IMR-90 (cell line): ENCODE measurements around the gene ZDHHC6. TPM values are rescaled to one million over a fixed set of nuclear protein-coding genes. Genes with fewer than 3 reads are reported as not detected.

ENCODE experiments used
- ATAC-seq: fragments of 200-7000 bp; cut with Tn5 transposase; 2 replicates; pipeline ENCODE4 v1.9.1; 2020; ENCODE audit warnings: low read depth, mild to moderate bottlenecking, moderate library complexity
- BruUV-seq: library from RNA; stranded (reverse); fragments of 400-500 nt; replicated peaks from 2 replicates; lab custom pipeline; 2021; lab: Mats Ljungman, UMichigan
- CTCF ChIA-PET: fragments of 300-600 bp; formaldehyde crosslinking; extraction: SDS; loops from one replicate; lab custom pipeline; 2021; ENCODE audit warnings: antibody characterized with exemption; lab: Yijun Ruan, JAX
- POLR2A ChIA-PET: fragments of 300-600 bp; sonication (Branson Sonifier 250); formaldehyde crosslinking; loops from one replicate; lab custom pipeline; 2022; ENCODE audit warnings: antibody characterized with exemption; ENCODE audit not compliant: unreplicated experiment; lab: Charles Lee
- DNase-seq: peaks from one replicate; pipeline ENCODE4 v3.0.0; 2013
- H2AFZ ChIP-seq: replicated peaks from 2 replicates; pipeline ENCODE3; 2013; ENCODE audit warnings: low read length, mild to moderate bottlenecking; ENCODE audit not compliant: poor library complexity
- H2AK5ac ChIP-seq: 2 replicates; pipeline ENCODE4 v1.6.1; 2013; ENCODE audit warnings: low read depth, low read length, inconsistent platforms
- H2AK9ac ChIP-seq: replicated peaks from 2 replicates; pipeline ENCODE3; 2013; ENCODE audit warnings: mild to moderate bottlenecking, low read depth, low read length, moderate library complexity; ENCODE audit not compliant: poor library complexity
- H2BK120ac ChIP-seq: 2 replicates; pipeline ENCODE4 v1.6.1; 2013; ENCODE audit warnings: low read depth, low read length, inconsistent platforms
- H2BK15ac ChIP-seq: 3 replicates; pipeline ENCODE4 v1.6.1; 2013; ENCODE audit warnings: low read depth, low read length, inconsistent platforms
- H2BK20ac ChIP-seq: 2 replicates; pipeline ENCODE4 v1.6.1; 2013; ENCODE audit warnings: low read depth, mild to moderate bottlenecking, inconsistent platforms, low read length, moderate library complexity
- H2BK5ac ChIP-seq: 2 replicates; pipeline ENCODE4 v1.6.1; 2013; ENCODE audit warnings: mild to moderate bottlenecking, low read depth, low read length, inconsistent platforms; ENCODE audit not compliant: poor library complexity, severe bottlenecking
- H3K14ac ChIP-seq: replicated peaks from 2 replicates; pipeline ENCODE4 v1.6.1; 2013; ENCODE audit warnings: low read depth, low read length, inconsistent platforms
- H3K18ac ChIP-seq: 2 replicates; pipeline ENCODE4 v1.6.1; 2013; ENCODE audit warnings: low read depth, low read length, control low read depth
- H3K23ac ChIP-seq: 2 replicates; pipeline ENCODE4 v1.6.1; 2013; ENCODE audit warnings: low read depth, low read length, inconsistent platforms
- H3K27ac ChIP-seq: 2 replicates; pipeline ENCODE4 v1.5.1; 2013; ENCODE audit warnings: mild to moderate bottlenecking, control low read depth, low read length; ENCODE audit not compliant: insufficient read depth
- H3K27me3 ChIP-seq: 2 replicates; pipeline ENCODE4 v1.6.1; 2013; ENCODE audit warnings: low read length; ENCODE audit not compliant: control insufficient read depth, insufficient read depth
- H3K36me3 ChIP-seq: 2 replicates; pipeline ENCODE4 v1.6.1; 2013; ENCODE audit warnings: low read length, mixed read lengths; ENCODE audit not compliant: control insufficient read depth, insufficient read depth
- H3K4ac ChIP-seq: 2 replicates; pipeline ENCODE4 v1.6.1; 2013; ENCODE audit warnings: low read depth, low read length, inconsistent platforms
- H3K4me1 ChIP-seq: 2 replicates; pipeline ENCODE4 v1.6.1; 2013; ENCODE audit warnings: low read length, mixed read lengths; ENCODE audit not compliant: control insufficient read depth, insufficient read depth
- H3K4me2 ChIP-seq: 2 replicates; pipeline ENCODE4 v1.6.1; 2013; ENCODE audit warnings: low read depth, mild to moderate bottlenecking, control low read depth, low read length, moderate library complexity
- H3K4me3 ChIP-seq: 2 replicates; pipeline ENCODE4 v1.5.1; 2013; ENCODE audit warnings: low read depth, mild to moderate bottlenecking, control low read depth, low read length, moderate library complexity; ENCODE audit not compliant: insufficient read depth
- H3K56ac ChIP-seq: 2 replicates; pipeline ENCODE4 v1.6.1; 2013; ENCODE audit warnings: low read length, inconsistent platforms; ENCODE audit not compliant: insufficient read depth; ENCODE audit errors: extremely low read depth
- H3K79me1 ChIP-seq, 2 experiments: 2 replicates each; pipeline ENCODE4 v1.6.1; 2013; ENCODE audit warnings: low read length in 2 of 2, inconsistent platforms in 1 of 2, low read depth in 1 of 2
- H3K9ac ChIP-seq: 2 replicates; pipeline ENCODE4 v1.6.1; 2013; ENCODE audit warnings: low read depth, low read length, control low read depth
- H3K9me1 ChIP-seq: 2 replicates; pipeline ENCODE4 v1.6.1; 2013; ENCODE audit warnings: low read length, inconsistent platforms; ENCODE audit not compliant: insufficient read depth
- H3K9me3 ChIP-seq: 2 replicates; pipeline ENCODE4 v1.6.1; 2013; ENCODE audit warnings: low read length; ENCODE audit not compliant: control insufficient read depth, insufficient read depth
- H4K20me1 ChIP-seq: 2 replicates; pipeline ENCODE4 v1.6.1; 2013; ENCODE audit warnings: low read length, inconsistent platforms; ENCODE audit not compliant: insufficient read depth
- H4K5ac ChIP-seq: 2 replicates; pipeline ENCODE4 v1.6.1; 2013; ENCODE audit warnings: mild to moderate bottlenecking, low read depth, low read length, control low read depth
- H4K8ac ChIP-seq, 2 experiments: 2 replicates each; pipeline ENCODE4 v1.6.1; 2013; ENCODE audit warnings: low read depth in 2 of 2, low read length in 2 of 2, control low read depth in 1 of 2, inconsistent platforms in 1 of 2
- H4K91ac ChIP-seq: 2 replicates; pipeline ENCODE4 v1.6.1; 2013; ENCODE audit warnings: low read depth, low read length, inconsistent platforms; ENCODE audit not compliant: insufficient read depth
- BHLHE40 ChIP-seq: fragments of 150-350 bp; IDR thresholded peaks from 2 replicates; pipeline ENCODE4 v1.6.1; 2016; ENCODE audit warnings: mild to moderate bottlenecking, low read depth, low read length
- CEBPB ChIP-seq: IDR thresholded peaks from 2 replicates; pipeline ENCODE4 v1.6.1; 2012; ENCODE audit warnings: low read depth, low read length, improper control_type of control experiment
- CHD1 ChIP-seq: IDR thresholded peaks from 2 replicates; pipeline ENCODE4 v1.6.1; 2012; ENCODE audit warnings: low read depth, low read length, improper control_type of control experiment
- CTCF ChIP-seq: conservative IDR thresholded peaks from 2 replicates; pipeline ENCODE4 v1.5.1; 2012; ENCODE audit warnings: mild to moderate bottlenecking, low read depth, low read length, improper control_type of control experiment
- FOS ChIP-seq: fragments of 150-350 bp; IDR thresholded peaks from 2 replicates; pipeline ENCODE4 v1.6.1; 2016; ENCODE audit warnings: low read depth, low read length
- MAFK ChIP-seq: IDR thresholded peaks from 2 replicates; pipeline ENCODE4 v1.6.1; 2012; ENCODE audit warnings: low read depth, low read length, improper control_type of control experiment
- MAZ ChIP-seq: IDR thresholded peaks from 2 replicates; pipeline ENCODE4 v1.6.1; 2012; ENCODE audit warnings: low read depth, mild to moderate bottlenecking, low read length, improper control_type of control experiment, moderate library complexity, borderline replicate concordance
- MXI1 ChIP-seq: IDR thresholded peaks from 2 replicates; pipeline ENCODE4 v1.6.1; 2012; ENCODE audit warnings: low read depth, mild to moderate bottlenecking, low read length, moderate library complexity, borderline replicate concordance
- NFE2L2 ChIP-seq: fragments of 150-350 bp; IDR thresholded peaks from 2 replicates; pipeline ENCODE4 v1.6.1; 2016; ENCODE audit warnings: low read depth, mild to moderate bottlenecking, low read length
- POLR2A ChIP-seq: IDR thresholded peaks from 2 replicates; pipeline ENCODE4 v1.6.1; 2012; ENCODE audit warnings: mild to moderate bottlenecking, low read depth, low read length
- RAD21 ChIP-seq: IDR thresholded peaks from 2 replicates; pipeline ENCODE4 v1.6.1; 2012; ENCODE audit warnings: low read length, improper control_type of control experiment
- RCOR1 ChIP-seq: IDR thresholded peaks from 2 replicates; pipeline ENCODE4 v1.6.1; 2012; ENCODE audit warnings: mild to moderate bottlenecking, low read length, improper control_type of control experiment; ENCODE audit not compliant: insufficient replicate concordance
- RFX5 ChIP-seq: IDR thresholded peaks from 2 replicates; pipeline ENCODE4 v1.8.0; 2012; ENCODE audit warnings: low read depth, mild to moderate bottlenecking, low read length, moderate library complexity
- SMC3 ChIP-seq: fragments of 150-350 bp; IDR thresholded peaks from 2 replicates; pipeline ENCODE4 v1.6.1; 2016; ENCODE audit warnings: low read depth, mild to moderate bottlenecking, antibody characterized with exemption, low read length, moderate library complexity
- WGBS, 2 experiments: methylation state at CpG; one replicate each; pipeline versions ENCODE4 v1.1.5 to v1.1.7; 2013; ENCODE audit warnings: missing lambda C conversion rate in 2 of 2; ENCODE audit not compliant: insufficient read length in 1 of 2; ENCODE audit errors: extremely low coverage in 2 of 2; 5-methylcytosine and 5-hydroxymethylcytosine counted together
- dilution Hi-C: fragments of 300-500 bp; cut with HindIII; formaldehyde crosslinking; loops from one replicate; pipeline ENCODE4 v1.14.3; 2018; ENCODE audit warnings: low sequenced_read_pairs; ENCODE audit not compliant: unreplicated experiment
- in situ Hi-C: fragments of 300-500 bp; cut with MboI; formaldehyde crosslinking; loops from 3 replicates; pipeline ENCODE4 v1.14.3; 2019; ENCODE audit warnings: low sequenced_read_pairs, inconsistent platforms, mixed read lengths
- intact Hi-C: fragments of 100-400 bp; cut with micrococcal nuclease; formaldehyde crosslinking; loops from 2 replicates; pipeline ENCODE4 v1.10.0; 2022
- polyA plus RNA-seq, 3 experiments: library from polyadenylated mRNA; depleted of rRNA; stranded (reverse); fragments of >200 nt; gene quantifications; 2 replicates each; pipeline ENCODE4 v1.2.3, GENCODE V29; 2012; ENCODE audit warnings: low replicate concordance in 1 of 3
- total RNA-seq: library from RNA; depleted of rRNA; stranded (reverse); fragments of >200 nt; gene quantifications from 2 replicates; pipeline ENCODE4 v1.2.3, GENCODE V29; 2012
- TF ChIP-seq, protein P1 (sequence below): fragments of 150-350 bp; IDR thresholded peaks from 2 replicates; pipeline ENCODE4 v1.6.1; 2017; ENCODE audit warnings: mild to moderate bottlenecking, antibody characterized with exemption, low read length, low read depth
- TF ChIP-seq, protein P2 (sequence below): fragments of 150-350 bp; IDR thresholded peaks from 2 replicates; pipeline ENCODE4 v1.6.1; 2016; ENCODE audit warnings: low read depth, mild to moderate bottlenecking, low read length, moderate library complexity, borderline replicate concordance

ZDHHC6 gene
- total and polyA plus RNA-seq, 2 of the 4 experiments (the other 2 are of a cell fraction) = 17.4 to 21.6 TPM

DNA sequence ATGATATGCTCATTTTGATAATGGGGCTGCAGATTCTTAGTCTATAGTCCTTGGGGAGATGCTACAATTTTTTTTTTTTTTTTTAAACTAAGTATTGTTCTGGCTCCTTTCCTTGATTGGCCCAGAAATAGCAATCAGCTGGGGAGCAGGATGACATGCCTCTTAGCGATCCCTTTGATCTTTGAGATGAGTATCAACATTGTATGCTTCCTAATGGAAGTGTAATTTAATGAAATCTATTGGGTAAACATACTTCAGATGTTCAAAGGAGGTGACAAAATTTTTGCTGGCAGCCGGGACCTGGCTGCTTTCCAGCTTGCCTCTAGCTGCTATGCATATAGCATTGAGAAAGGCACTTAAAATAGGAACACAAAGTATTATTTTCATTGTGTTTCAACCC is 43.8 kb upstream of the ZDHHC6 start:
- DNase-seq (peak; percentile 2), ATAC-seq (peak; percentile 11; the same call in 1 of the 2 replicates)
- Histone ChIP-seq H4K20me1 (no peaks in the 10 kb centered on the region), H4K91ac (no peak overlapping the region), H4K5ac (no peak overlapping the region), H3K27ac (no peak overlapping the region), H2BK20ac (no peak overlapping the region), H4K8ac (no peak overlapping the region), H3K56ac (no peak overlapping the region), H3K4me2 (no peak overlapping the region), H3K9me1 (no peaks in the 10 kb centered on the region), H3K9me3 (no peaks in the 10 kb centered on the region), H3K14ac (no peak overlapping the region), H2AK5ac (no peak overlapping the region), H3K4me3 (no peak overlapping the region), H3K9ac (no peak overlapping the region), H2BK120ac (no peak overlapping the region), H3K4ac (no peak overlapping the region), H3K23ac (no peak overlapping the region), H2AK9ac (no peak overlapping the region), H3K36me3 (no peaks in the 10 kb centered on the region), H3K27me3 (no peaks in the 10 kb centered on the region), H2AFZ (no peak overlapping the region), H3K79me1 (no peaks in the 10 kb centered on the region; a peak in 1 of 4 replicates), H2BK5ac (no peak overlapping the region), H2BK15ac (no peak overlapping the region), H3K4me1 (no peaks in the 10 kb centered on the region), H3K18ac (no peak overlapping the region)
- in situ Hi-C loops (no loop called here), dilution Hi-C loops (no loop called here), intact Hi-C loops (no loop called here)
- TF ChIP-seq SMC3 = no peak
- TF ChIP-seq, protein P1, sequence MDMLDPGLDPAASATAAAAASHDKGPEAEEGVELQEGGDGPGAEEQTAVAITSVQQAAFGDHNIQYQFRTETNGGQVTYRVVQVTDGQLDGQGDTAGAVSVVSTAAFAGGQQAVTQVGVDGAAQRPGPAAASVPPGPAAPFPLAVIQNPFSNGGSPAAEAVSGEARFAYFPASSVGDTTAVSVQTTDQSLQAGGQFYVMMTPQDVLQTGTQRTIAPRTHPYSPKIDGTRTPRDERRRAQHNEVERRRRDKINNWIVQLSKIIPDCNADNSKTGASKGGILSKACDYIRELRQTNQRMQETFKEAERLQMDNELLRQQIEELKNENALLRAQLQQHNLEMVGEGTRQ = no peak
- TF ChIP-seq MAFK = no peak
- TF ChIP-seq RAD21 = no peak
- no peak for TF ChIP-seq NFE2L2
- TF ChIP-seq RCOR1 = no peak
- no peak for TF ChIP-seq CHD1
- TF ChIP-seq MAZ = no peak
- no peak for TF ChIP-seq FOS
- TF ChIP-seq CTCF = no peak
- TF ChIP-seq CEBPB = no peak
- TF ChIP-seq POLR2A = no peak
- TF ChIP-seq MXI1 = no peak
- no peak for TF ChIP-seq BHLHE40
- no peak for TF ChIP-seq RFX5
- TF ChIP-seq, protein P2, sequence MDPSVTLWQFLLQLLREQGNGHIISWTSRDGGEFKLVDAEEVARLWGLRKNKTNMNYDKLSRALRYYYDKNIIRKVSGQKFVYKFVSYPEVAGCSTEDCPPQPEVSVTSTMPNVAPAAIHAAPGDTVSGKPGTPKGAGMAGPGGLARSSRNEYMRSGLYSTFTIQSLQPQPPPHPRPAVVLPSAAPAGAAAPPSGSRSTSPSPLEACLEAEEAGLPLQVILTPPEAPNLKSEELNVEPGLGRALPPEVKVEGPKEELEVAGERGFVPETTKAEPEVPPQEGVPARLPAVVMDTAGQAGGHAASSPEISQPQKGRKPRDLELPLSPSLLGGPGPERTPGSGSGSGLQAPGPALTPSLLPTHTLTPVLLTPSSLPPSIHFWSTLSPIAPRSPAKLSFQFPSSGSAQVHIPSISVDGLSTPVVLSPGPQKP = no peak
- ChIA-PET POLR2A (no interaction called here), CTCF (interaction anchor here (0.7 kb wide), 1 partner anchor 17 kb away, joined by 6 read pairs; no protein-coding TSS in a partner anchor)
- BruUV-seq = no TSS peak
- WGBS, 2 experiments = no CpG with 5 or more reads among the region's 2 CpGs
